Measurements from ENCODE around the gene MAVS. TPM values are rescaled to one million over a fixed set of nuclear protein-coding genes. Genes with fewer than 3 reads are reported as not detected.

The MAVS gene
- total and polyA plus RNA-seq, 8 donors: 9.5 to 25.1 (median 20.9) TPM

- TF ChIP-seq CTCF (IDR thresholded peaks at IDR 0.05): no peak
- peaks cover 0 to 26% (median 19%) of the 10 kb centered on the region in 3 donors for H3K36me3 ChIP-seq
- peak overlapping the region; percentile 98 to 100 (median 98) for H3K27ac ChIP-seq
- WGBS, 2 donors: 58 to 60% methylated on average over 19 to 20 of the region's 20 CpGs
- H3K9me3 ChIP-seq: no peaks in the 10 kb centered on the region
- FAIRE-seq (no peak), DNase-seq (peak in 1 of 6 donors; percentile 72), ATAC-seq (no peak)
- H3K4me3 ChIP-seq: peak overlapping the region; percentile 51 to 80 (median 65)
- intact Hi-C loops (cut with DNase I): loop anchor here in 1 of 3 donors (5.0 kb wide), 1 partner anchor 32 kb away; the partner anchor contains the start of gene CENPB
- no peaks in the 10 kb centered on the region for H3K27me3 ChIP-seq
- H3K4me1 ChIP-seq: peaks cover 9 to 29% (median 21%) of the 10 kb centered on the region in 3 donors
Measured at GRCh38 chr20:3819411-3820047, 27.1 kb upstream of the MAVS start.

- H3K27ac ChIP-seq: peak within 1 kb of the TSS; percentile 98 to 100 (median 98)
- WGBS, 2 donors: 0% methylated on average over 93 to 96 of the region's 96 CpGs
- TF ChIP-seq CTCF (IDR thresholded peaks at IDR 0.05): peak; percentile 89 to 97 (median 96)
Measured at GRCh38 chr20:3820048-3820900, 26.4 kb upstream of the MAVS start, which contains the start of gene AP5S1. TSS of gene AP5S1 (plus strand) at chr20:3820547. CDS start at chr20:3822118, 1,571 bp downstream.

GRCh38 chr20:3820901-3821727, 25.5 kb upstream of the MAVS start:
- Histone ChIP-seq H3K4me3 (peak overlapping the region; percentile 51 to 80 (median 65)), H3K27ac (peak overlapping the region; percentile 98 to 100 (median 98)), H3K27me3 (no peaks in the 10 kb centered on the region), H3K36me3 (peaks cover 0 to 27% (median 19%) of the 10 kb centered on the region in 3 donors), H3K9me3 (no peaks in the 10 kb centered on the region), H3K4me1 (peaks cover 9 to 29% (median 21%) of the 10 kb centered on the region in 3 donors)
- 26 to 35% methylated on average over 20 of the region's 20 CpGs for WGBS, 2 donors
- intact Hi-C loops (cut with DNase I): loop anchor here in 1 of 3 donors (5.0 kb wide), 1 partner anchor 34 kb away; the partner anchor contains the start of gene CENPB
- no peak for TF ChIP-seq CTCF (IDR thresholded peaks at IDR 0.05)
- peak in 1 of 4 donors; percentile 1 for ATAC-seq
- DNase-seq: peak in 1 of 6 donors; percentile 40
- no peak for FAIRE-seq

More at GRCh38 chr20:3820048-3820900, 26.4 kb upstream of the MAVS start, which contains the start of gene AP5S1:
- no peaks in the 10 kb centered on the region for H3K27me3 ChIP-seq
- H3K4me3 ChIP-seq: peak within 1 kb of the TSS; percentile 51 to 80 (median 65)
- ATAC-seq: peak; percentile 79 to 91 (median 86)
- intact Hi-C loops (cut with DNase I): loop anchor here in 1 of 3 donors (5.0 kb wide), 1 partner anchor 33 kb away; the partner anchor contains the start of gene CENPB
- H3K36me3 ChIP-seq: peaks cover 0 to 27% (median 19%) of the 10 kb centered on the region in 3 donors
- DNase-seq: peak; percentile 96 to 99 (median 97)
- FAIRE-seq: peak; percentile 5
- H3K9me3 ChIP-seq: no peaks in the 10 kb centered on the region
- peaks cover 9 to 29% (median 21%) of the 10 kb centered on the region in 3 donors for H3K4me1 ChIP-seq

GRCh38 chr20:3821996-3822395, 24.6 kb upstream of the MAVS start:
- H3K27ac ChIP-seq: no peak overlapping the region
- no peak for FAIRE-seq
- no peak overlapping the region for H3K4me3 ChIP-seq
- WGBS, 2 donors: 91 to 93% methylated on average over 14 of the region's 14 CpGs
- DNase-seq: no peak
- peaks cover 0 to 27% (median 19%) of the 10 kb centered on the region in 3 donors for H3K36me3 ChIP-seq
- intact Hi-C loops (cut with DNase I): loop anchor here in 1 of 3 donors (5.0 kb wide), 1 partner anchor 35 kb away; the partner anchor contains the start of gene CENPB
- no peak for ATAC-seq
- TF ChIP-seq CTCF (IDR thresholded peaks at IDR 0.05): no peak
- peaks cover 9 to 29% (median 21%) of the 10 kb centered on the region in 3 donors for H3K4me1 ChIP-seq
- H3K9me3 ChIP-seq: no peaks in the 10 kb centered on the region
- no peaks in the 10 kb centered on the region for H3K27me3 ChIP-seq

Data from pancreas (tissue), 10 donors.